GM21367 (cell line): Measurements from ENCODE around the gene WDR87.
"Not testable (repeated sequence)": the region's sequence is repeated elsewhere in the genome, so short reads cannot be mapped to it uniquely, and the experiment has no call there.

Experiments used
- ATAC-seq: cut with Tn5 transposase; IDR thresholded peaks from one replicate; pipeline ENCODE4 v1.9.1; 2021; ENCODE audit not compliant: unreplicated experiment

WDR87 gene

DNA sequence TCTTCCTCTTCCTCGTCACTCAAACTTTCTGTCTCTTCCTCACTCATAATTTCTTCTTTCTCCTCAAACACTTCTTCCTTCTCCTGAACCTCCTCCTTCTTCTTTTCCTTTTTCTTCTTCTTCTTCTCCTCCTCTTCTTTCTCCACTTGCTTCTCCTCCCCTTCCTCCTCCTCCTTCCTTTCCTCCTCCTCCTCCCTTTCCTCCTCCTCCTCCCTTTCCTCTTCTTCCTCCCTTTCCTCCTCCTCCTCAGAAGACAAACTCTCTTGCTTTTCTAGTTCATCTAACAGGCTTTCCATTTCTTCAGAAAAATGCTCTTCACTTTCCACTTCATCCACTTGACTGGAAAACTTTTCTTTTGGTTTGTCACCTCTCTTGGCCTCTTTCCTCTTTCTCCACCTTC, 19.8 kb downstream of the WDR87 start:
- ATAC-seq: no peak

DNA sequence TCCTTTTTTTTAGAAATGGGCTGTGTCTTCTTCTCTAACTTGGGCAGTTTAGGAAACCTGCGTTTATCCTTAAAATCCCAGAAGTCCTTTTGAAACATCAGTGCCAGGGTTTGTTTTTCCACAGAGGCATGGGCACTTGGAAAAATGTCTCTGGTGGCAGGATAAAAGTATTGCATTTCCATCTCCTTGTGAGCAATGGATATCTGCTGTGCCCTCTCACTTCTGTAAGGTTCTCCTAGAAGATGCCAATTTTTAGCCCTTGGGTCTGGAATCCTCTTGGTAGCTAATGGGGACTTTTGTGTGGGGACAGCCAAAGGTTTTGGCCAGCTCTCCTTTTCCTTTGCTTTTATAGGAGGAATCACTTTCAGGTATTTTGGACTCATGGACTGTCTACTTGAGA, 21.0 kb downstream of the WDR87 start:
- no peak for ATAC-seq

- no peak for ATAC-seq
These were observed 29.2 kb downstream of the WDR87 start for GRCh38 chr19:37877147-37877546.

- ATAC-seq: no peak
These were observed 30.4 kb downstream of the WDR87 start for GRCh38 chr19:37876032-37876431.

GRCh38 chr19:37874784-37875183, 31.6 kb downstream of the WDR87 start:
- ATAC-seq: no peak

DNA sequence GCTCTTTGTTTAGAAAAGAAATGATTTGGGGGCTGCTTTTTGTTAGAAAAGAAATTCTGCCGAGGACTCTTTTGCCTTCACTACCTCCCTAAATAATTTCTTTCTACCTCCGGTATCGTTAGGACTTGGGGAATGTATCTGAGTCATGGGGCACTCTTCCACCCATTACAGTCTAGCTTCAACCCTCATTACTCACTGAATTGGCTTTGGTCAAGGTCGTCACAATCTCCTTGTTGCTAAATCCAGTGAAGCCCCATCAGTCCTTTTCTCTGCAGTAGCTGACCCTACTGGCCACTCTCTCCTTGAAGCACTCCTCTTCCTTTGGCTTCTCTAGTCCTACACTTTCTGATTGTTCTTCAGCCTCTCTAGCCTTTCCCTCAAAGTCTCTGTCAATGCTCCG, 34.0 kb downstream of the WDR87 start:
- no peak for ATAC-seq

GRCh38 chr19:37869766-37870340, 36.5 kb downstream of the WDR87 start:
- no peak for ATAC-seq

- ATAC-seq: no peak
These were observed 38.6 kb downstream of the WDR87 start for GRCh38 chr19:37867831-37868230.

DNA sequence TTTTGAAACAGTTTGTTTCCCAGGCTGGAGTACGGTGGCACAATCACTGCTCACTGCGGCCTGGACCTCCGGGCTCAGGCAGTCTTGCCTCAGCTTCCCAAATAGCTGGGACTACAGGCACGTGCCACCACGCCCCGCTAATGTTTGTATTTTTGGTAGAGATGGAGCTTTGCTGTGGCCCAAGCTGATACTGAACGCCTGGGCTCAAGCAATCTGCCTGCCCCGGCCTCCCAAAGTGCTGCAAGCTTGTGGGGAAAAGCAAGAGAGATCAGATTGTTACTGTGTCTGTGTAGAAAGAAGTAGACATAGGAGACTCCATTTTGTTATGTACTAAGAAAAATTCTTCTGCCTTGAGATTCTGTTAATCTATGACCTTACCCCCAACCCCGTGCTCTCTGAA, 40.5 kb downstream of the WDR87 start:
- not testable (repeated sequence) for ATAC-seq

DNA sequence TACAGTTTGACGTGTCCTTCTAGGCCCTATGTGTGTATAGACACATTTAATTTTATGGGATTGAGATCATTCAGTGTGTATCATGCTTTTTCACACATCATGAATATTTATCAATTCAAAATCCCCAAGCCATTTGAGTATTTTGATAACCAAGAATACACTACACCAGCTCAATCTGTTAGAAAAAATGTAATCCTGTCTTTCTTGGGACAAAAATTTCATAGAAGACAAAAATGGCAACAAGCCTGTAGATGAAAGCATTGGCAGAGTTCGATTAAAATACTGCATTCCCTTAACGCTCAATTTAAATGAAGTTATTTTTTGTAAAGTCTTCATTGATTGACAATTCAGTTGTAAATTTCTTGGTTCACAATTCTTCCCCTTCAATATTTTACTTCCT, 41.9 kb downstream of the WDR87 start:
- ATAC-seq: no peak

DNA sequence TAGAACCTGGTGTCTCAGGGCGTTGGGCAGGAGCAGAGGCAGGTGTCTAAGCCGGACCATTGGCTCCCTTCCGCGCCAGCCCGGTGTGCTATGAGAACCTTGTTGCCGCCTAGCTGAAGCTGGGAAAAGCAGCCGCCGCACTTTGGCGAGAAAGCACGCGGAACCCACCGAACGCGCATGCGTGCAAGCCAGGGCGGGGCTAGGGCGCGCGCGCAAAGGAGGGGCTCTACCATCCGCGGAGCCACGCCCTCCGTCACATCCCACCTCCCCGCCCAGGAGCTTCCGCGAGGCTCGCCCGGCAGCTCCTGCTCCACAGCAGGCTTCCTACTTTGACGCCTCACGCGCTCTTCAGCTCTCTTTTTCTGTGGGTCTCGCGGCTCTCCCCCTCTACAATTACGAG, 51.3 kb downstream of the WDR87 start:
- no peak for ATAC-seq

DNA sequence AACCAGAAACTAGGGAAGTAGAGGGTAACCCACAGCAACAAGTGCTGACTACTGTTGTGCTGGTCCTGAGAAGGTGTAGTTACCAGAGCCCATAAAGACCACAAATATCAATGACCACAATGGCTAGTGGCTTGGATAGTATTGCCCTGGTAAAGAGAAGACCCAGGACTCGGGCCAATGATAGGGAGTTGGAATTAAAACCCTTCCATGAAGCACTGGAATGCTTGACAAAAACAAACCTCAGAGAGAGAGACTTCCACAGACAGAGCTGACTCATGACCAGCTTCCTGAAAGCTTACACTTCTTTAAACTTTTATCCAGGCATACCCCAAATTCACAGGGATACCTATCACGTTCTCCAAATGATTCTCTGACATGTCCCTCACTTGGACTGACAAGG, 60.5 kb downstream of the WDR87 start:
- ATAC-seq: no peak
